HepG2 (cell line): ENCODE measurements around the gene GPR65. TPM values are rescaled to one million over a fixed set of nuclear protein-coding genes. Genes with fewer than 3 reads are reported as not detected.

ENCODE experiments used
- CREM ChIP-seq, 2 experiments: sonication (generic) in 1 of 2; formaldehyde crosslinking in 1 of 2; IDR thresholded peaks; 2 replicates each; pipeline versions ENCODE4 v1.4.0 to v1.6.1; 2016 to 2020; ENCODE audit warnings: antibody characterized with exemption in 1 of 2, mild to moderate bottlenecking in 1 of 2, missing genetic modification reagents in 1 of 2
- DPF2 ChIP-seq: sonication (generic); formaldehyde crosslinking; IDR thresholded peaks from 2 replicates; pipeline ENCODE4 v1.4.0; 2020; ENCODE audit warnings: mild to moderate bottlenecking, low read depth, missing genetic modification reagents, borderline replicate concordance
- FLYWCH1 ChIP-seq: sonication (generic); formaldehyde crosslinking; IDR thresholded peaks from 2 replicates; pipeline ENCODE4 v1.8.1; 2023; ENCODE audit warnings: mild to moderate bottlenecking, missing genetic modification reagents
- FOXP1 ChIP-seq, 2 experiments: fragments of 450-650 bp in 1 of 2; IDR thresholded peaks; 2 replicates each; pipeline ENCODE4 v1.6.1; 2017 to 2018; ENCODE audit warnings: antibody characterized with exemption in 1 of 2
- GATAD2A ChIP-seq: IDR thresholded peaks from 2 replicates; pipeline ENCODE4 v1.6.1; 2016
- MATR3 ChIP-seq: sonication (generic); formaldehyde crosslinking; IDR thresholded peaks from 2 replicates; pipeline ENCODE4 v1.4.0; 2020; ENCODE audit warnings: missing genetic modification reagents
- ZNF124 ChIP-seq: sonication (generic); formaldehyde crosslinking; IDR thresholded peaks from 2 replicates; pipeline ENCODE4 v1.4.0; 2020; ENCODE audit warnings: missing genetic modification reagents
- ZNF292 ChIP-seq: sonication (generic); formaldehyde crosslinking; IDR thresholded peaks from 2 replicates; pipeline ENCODE4 v1.8.1; 2022; ENCODE audit warnings: mild to moderate bottlenecking, low read depth, missing genetic modification reagents, borderline replicate concordance
- ZNF333 ChIP-seq: sonication (generic); formaldehyde crosslinking; IDR thresholded peaks from 2 replicates; pipeline ENCODE4 v1.4.0; 2020; ENCODE audit warnings: mild to moderate bottlenecking, missing genetic modification reagents, borderline replicate concordance
- ZNF33A ChIP-seq: sonication (generic); formaldehyde crosslinking; IDR thresholded peaks from 2 replicates; pipeline ENCODE4 v1.5.1; 2020; ENCODE audit warnings: missing genetic modification reagents, mild to moderate bottlenecking, moderate library complexity, borderline replicate concordance
- ZNF543 ChIP-seq: sonication (generic); formaldehyde crosslinking; IDR thresholded peaks from 2 replicates; pipeline ENCODE4 v1.4.0; 2020; ENCODE audit warnings: mild to moderate bottlenecking, missing genetic modification reagents
- polyA plus RNA-seq, 8 experiments: library from polyadenylated mRNA; depleted of rRNA in 3 of 8; stranded (reverse) in 7 of 8; unstranded in 1 of 8; fragments of >200 nt; fragmentation: Illumina TruSeq in 4 of 8; extraction: Trizol in 4 of 8; gene quantifications; 2 replicates each; pipeline versions ENCODE4 v1.2.1 to v1.2.3, GENCODE V29; 2011 to 2016; ENCODE audit warnings: low read depth in 4 of 8, missing spikeins in 1 of 8, mixed read lengths in 1 of 8; ENCODE audit not compliant: insufficient read depth in 1 of 8
- total RNA-seq, 5 experiments: library from RNA; depleted of rRNA; stranded (reverse); fragments of >200 nt; fragmentation: Illumina TruSeq; extraction: Trizol; gene quantifications; 2 replicates each; pipeline ENCODE4 v1.2.3, GENCODE V29; 2016; ENCODE audit warnings: low read depth in 1 of 5
- TF ChIP-seq, protein P1 (sequence below), 2 experiments: sonication (generic) in 1 of 2; formaldehyde crosslinking in 1 of 2; IDR thresholded peaks; 2 replicates each; pipeline versions ENCODE4 v1.4.0 to v1.6.1; 2016 to 2020; ENCODE audit warnings: borderline replicate concordance in 1 of 2, low read depth in 1 of 2, mild to moderate bottlenecking in 1 of 2, missing genetic modification reagents in 1 of 2
- TF ChIP-seq, protein P2 (sequence below): IDR thresholded peaks from 2 replicates; pipeline ENCODE4 v1.6.1; 2016; ENCODE audit warnings: low read depth, missing genetic modification reagents, missing compliant biosample characterization
- TF ChIP-seq, protein P3 (sequence below): sonication (generic); formaldehyde crosslinking; conservative IDR thresholded peaks from 2 replicates; pipeline ENCODE4 v1.4.0; 2020; ENCODE audit warnings: mild to moderate bottlenecking, missing genetic modification reagents, moderate library complexity

Gene GPR65
- total and polyA plus RNA-seq, 2 of the 13 experiments (the other 11 are each of a cell fraction or from before 2014, with no cell fraction given) = not detected

DNA sequence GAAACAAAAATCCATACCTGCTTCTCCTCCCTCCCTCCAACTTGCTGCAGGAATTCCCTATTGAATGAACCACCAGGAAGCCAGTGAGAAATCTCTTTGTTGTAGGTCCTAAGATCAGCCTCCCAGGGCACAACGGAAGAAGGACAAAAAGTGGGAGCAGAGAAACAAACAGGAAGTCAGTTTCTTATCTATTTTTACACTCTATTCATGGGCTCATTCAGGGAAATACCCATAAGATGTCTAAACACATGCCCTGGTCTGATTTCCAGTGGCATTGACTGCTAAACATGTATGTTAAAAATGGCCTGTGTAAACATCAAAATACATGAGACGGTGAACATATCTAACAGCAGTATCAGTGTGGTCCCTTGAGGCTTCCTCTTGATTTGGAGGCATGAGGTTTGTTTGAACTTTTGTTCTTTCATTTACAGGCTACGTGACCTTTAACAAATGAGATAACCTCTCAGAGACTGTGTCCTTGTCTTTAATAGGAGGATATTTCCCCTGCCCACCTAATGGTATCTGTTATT lies 18.8 kb downstream of the GPR65 start (continued):
- TF ChIP-seq, protein P1, sequence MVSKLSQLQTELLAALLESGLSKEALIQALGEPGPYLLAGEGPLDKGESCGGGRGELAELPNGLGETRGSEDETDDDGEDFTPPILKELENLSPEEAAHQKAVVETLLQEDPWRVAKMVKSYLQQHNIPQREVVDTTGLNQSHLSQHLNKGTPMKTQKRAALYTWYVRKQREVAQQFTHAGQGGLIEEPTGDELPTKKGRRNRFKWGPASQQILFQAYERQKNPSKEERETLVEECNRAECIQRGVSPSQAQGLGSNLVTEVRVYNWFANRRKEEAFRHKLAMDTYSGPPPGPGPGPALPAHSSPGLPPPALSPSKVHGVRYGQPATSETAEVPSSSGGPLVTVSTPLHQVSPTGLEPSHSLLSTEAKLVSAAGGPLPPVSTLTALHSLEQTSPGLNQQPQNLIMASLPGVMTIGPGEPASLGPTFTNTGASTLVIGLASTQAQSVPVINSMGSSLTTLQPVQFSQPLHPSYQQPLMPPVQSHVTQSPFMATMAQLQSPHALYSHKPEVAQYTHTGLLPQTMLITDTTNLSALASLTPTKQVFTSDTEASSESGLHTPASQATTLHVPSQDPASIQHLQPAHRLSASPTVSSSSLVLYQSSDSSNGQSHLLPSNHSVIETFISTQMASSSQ (IDR thresholded peaks at IDR 0.05; ENCODE audit: low read depth) = 0 out of 2 replicates have a peak, but pooled peaks have one; percentile 44
- TF ChIP-seq, protein P1 (CRISPR knock-in tag; IDR thresholded peaks at IDR 0.05; ENCODE audit: borderline replicate concordance) = peak; percentile 17; the same call in 1 of the 2 replicates
- TF ChIP-seq CREM (IDR thresholded peaks at IDR 0.05) (peak; percentile 24), CREM (CRISPR knock-in tag; IDR thresholded peaks at IDR 0.05) (no peak), ZNF543 (CRISPR knock-in tag) (peak; percentile 16; the same call in 1 of the 2 replicates), MATR3 (CRISPR knock-in tag) (no peak), GATAD2A (CRISPR knock-in tag) (peak; percentile 53), FOXP1 (IDR thresholded peaks at IDR 0.05) (no peak), FOXP1 (CRISPR knock-in tag; IDR thresholded peaks at IDR 0.05) (peak; percentile 71), DPF2 (0 out of 2 replicates have a peak, but pooled peaks have one; percentile 15), ZNF124 (CRISPR knock-in tag) (0 out of 2 replicates have a peak, but pooled peaks have one; percentile 15), ZNF33A (CRISPR knock-in tag) (no peak), ZNF292 (peak; percentile 80; the same call in 1 of the 2 replicates), FLYWCH1 (CRISPR knock-in tag) (no peak), ZNF333 (CRISPR knock-in tag) (no peak)
- TF ChIP-seq, protein P2, sequence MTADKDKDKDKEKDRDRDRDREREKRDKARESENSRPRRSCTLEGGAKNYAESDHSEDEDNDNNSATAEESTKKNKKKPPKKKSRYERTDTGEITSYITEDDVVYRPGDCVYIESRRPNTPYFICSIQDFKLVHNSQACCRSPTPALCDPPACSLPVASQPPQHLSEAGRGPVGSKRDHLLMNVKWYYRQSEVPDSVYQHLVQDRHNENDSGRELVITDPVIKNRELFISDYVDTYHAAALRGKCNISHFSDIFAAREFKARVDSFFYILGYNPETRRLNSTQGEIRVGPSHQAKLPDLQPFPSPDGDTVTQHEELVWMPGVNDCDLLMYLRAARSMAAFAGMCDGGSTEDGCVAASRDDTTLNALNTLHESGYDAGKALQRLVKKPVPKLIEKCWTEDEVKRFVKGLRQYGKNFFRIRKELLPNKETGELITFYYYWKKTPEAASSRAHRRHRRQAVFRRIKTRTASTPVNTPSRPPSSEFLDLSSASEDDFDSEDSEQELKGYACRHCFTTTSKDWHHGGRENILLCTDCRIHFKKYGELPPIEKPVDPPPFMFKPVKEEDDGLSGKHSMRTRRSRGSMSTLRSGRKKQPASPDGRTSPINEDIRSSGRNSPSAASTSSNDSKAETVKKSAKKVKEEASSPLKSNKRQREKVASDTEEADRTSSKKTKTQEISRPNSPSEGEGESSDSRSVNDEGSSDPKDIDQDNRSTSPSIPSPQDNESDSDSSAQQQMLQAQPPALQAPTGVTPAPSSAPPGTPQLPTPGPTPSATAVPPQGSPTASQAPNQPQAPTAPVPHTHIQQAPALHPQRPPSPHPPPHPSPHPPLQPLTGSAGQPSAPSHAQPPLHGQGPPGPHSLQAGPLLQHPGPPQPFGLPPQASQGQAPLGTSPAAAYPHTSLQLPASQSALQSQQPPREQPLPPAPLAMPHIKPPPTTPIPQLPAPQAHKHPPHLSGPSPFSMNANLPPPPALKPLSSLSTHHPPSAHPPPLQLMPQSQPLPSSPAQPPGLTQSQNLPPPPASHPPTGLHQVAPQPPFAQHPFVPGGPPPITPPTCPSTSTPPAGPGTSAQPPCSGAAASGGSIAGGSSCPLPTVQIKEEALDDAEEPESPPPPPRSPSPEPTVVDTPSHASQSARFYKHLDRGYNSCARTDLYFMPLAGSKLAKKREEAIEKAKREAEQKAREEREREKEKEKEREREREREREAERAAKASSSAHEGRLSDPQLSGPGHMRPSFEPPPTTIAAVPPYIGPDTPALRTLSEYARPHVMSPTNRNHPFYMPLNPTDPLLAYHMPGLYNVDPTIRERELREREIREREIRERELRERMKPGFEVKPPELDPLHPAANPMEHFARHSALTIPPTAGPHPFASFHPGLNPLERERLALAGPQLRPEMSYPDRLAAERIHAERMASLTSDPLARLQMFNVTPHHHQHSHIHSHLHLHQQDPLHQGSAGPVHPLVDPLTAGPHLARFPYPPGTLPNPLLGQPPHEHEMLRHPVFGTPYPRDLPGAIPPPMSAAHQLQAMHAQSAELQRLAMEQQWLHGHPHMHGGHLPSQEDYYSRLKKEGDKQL (CRISPR knock-in tag) = no peak
- TF ChIP-seq, protein P3, sequence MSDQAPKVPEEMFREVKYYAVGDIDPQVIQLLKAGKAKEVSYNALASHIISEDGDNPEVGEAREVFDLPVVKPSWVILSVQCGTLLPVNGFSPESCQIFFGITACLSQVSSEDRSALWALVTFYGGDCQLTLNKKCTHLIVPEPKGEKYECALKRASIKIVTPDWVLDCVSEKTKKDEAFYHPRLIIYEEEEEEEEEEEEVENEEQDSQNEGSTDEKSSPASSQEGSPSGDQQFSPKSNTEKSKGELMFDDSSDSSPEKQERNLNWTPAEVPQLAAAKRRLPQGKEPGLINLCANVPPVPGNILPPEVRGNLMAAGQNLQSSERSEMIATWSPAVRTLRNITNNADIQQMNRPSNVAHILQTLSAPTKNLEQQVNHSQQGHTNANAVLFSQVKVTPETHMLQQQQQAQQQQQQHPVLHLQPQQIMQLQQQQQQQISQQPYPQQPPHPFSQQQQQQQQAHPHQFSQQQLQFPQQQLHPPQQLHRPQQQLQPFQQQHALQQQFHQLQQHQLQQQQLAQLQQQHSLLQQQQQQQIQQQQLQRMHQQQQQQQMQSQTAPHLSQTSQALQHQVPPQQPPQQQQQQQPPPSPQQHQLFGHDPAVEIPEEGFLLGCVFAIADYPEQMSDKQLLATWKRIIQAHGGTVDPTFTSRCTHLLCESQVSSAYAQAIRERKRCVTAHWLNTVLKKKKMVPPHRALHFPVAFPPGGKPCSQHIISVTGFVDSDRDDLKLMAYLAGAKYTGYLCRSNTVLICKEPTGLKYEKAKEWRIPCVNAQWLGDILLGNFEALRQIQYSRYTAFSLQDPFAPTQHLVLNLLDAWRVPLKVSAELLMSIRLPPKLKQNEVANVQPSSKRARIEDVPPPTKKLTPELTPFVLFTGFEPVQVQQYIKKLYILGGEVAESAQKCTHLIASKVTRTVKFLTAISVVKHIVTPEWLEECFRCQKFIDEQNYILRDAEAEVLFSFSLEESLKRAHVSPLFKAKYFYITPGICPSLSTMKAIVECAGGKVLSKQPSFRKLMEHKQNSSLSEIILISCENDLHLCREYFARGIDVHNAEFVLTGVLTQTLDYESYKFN (CRISPR knock-in tag) = peak; percentile 85
